NCI-H2227 (cell line): Measurements from ENCODE around the gene BABAM2.
"Not testable (repeated sequence)": the region's sequence is repeated elsewhere in the genome, so short reads cannot be mapped to it uniquely, and the experiment has no call there.

Experiments used
- DNase-seq: peaks from one replicate; lab custom pipeline; 2025; ENCODE audit not compliant: unreplicated experiment; lab: John Stamatoyannopoulos, UW

BABAM2 gene

GRCh38 chr2:28101123-28101522 is 210.6 kb downstream of the BABAM2 start:
- no peak for DNase-seq

- DNase-seq: no peak
Measured at GRCh38 chr2:28101892-28102291, 211.4 kb downstream of the BABAM2 start.

- no peak for DNase-seq
Measured at GRCh38 chr2:28102455-28102874, 211.9 kb downstream of the BABAM2 start.

- no peak for DNase-seq
Measured at GRCh38 chr2:28103611-28104010, 213.1 kb downstream of the BABAM2 start.

- no peak for DNase-seq
Measured at GRCh38 chr2:28108143-28108542, 217.6 kb downstream of the BABAM2 start.

- DNase-seq: not testable (repeated sequence)
Measured at GRCh38 chr2:28113771-28114170, 223.2 kb downstream of the BABAM2 start.

GRCh38 chr2:28117104-28117596 is 226.6 kb downstream of the BABAM2 start:
- no peak for DNase-seq

GRCh38 chr2:28119631-28120030 is 229.1 kb downstream of the BABAM2 start:
- DNase-seq: no peak

- DNase-seq: no peak
Measured at GRCh38 chr2:28128281-28128950, 237.9 kb downstream of the BABAM2 start.

GRCh38 chr2:28129955-28130695 is 239.6 kb downstream of the BABAM2 start:
- no peak for DNase-seq

- DNase-seq: no peak
Measured at GRCh38 chr2:28133778-28134177, 243.2 kb downstream of the BABAM2 start.

GRCh38 chr2:28134262-28134812 is 243.8 kb downstream of the BABAM2 start:
- no peak for DNase-seq

GRCh38 chr2:28134857-28135256 is 244.3 kb downstream of the BABAM2 start:
- DNase-seq: no peak

- DNase-seq: no peak
Measured at GRCh38 chr2:28135324-28135723, 244.8 kb downstream of the BABAM2 start.

- no peak for DNase-seq
Measured at GRCh38 chr2:28135799-28136198, 245.3 kb downstream of the BABAM2 start.

GRCh38 chr2:28136556-28136955 is 246.0 kb downstream of the BABAM2 start:
- no peak for DNase-seq

GRCh38 chr2:28137221-28137620 is 246.7 kb downstream of the BABAM2 start:
- DNase-seq: no peak

GRCh38 chr2:28142386-28142785 is 251.9 kb downstream of the BABAM2 start:
- DNase-seq: no peak

- no peak for DNase-seq
Measured at GRCh38 chr2:28148000-28148399, 257.5 kb downstream of the BABAM2 start.

GRCh38 chr2:28148566-28148965 is 258.0 kb downstream of the BABAM2 start:
- no peak for DNase-seq

- DNase-seq: no peak
Measured at GRCh38 chr2:28150236-28150915, 259.8 kb downstream of the BABAM2 start.

GRCh38 chr2:28150994-28151393 is 260.5 kb downstream of the BABAM2 start:
- DNase-seq: no peak
